SK-N-SH treated with all-trans-retinoic acid at 6 μM for 48 hours (cell line): ENCODE data around the gene INKA1.

Experiments
- ARNTL ChIP-seq: fragments of 450-650 bp; formaldehyde crosslinking; IDR thresholded peaks from 2 replicates; pipeline ENCODE4 v1.5.0; 2020; ENCODE audit warnings: low read depth, mild to moderate bottlenecking, moderate library complexity, borderline replicate concordance
- CREB5 ChIP-seq: fragments of 250-450 bp; sonication (Bioruptor Pico); IDR thresholded peaks from 2 replicates; pipeline ENCODE4 v1.5.1; 2020; ENCODE audit warnings: low read depth, mild to moderate bottlenecking, moderate library complexity
- OSR1 ChIP-seq: fragments of 250-450 bp; sonication (Bioruptor Pico); IDR thresholded peaks from 2 replicates; pipeline ENCODE4 v1.8.0; 2022; ENCODE audit warnings: moderate library complexity, mild to moderate bottlenecking, inconsistent platforms
- PATZ1 ChIP-seq: fragments of 250-450 bp; sonication (Bioruptor Pico); IDR thresholded peaks from 2 replicates; pipeline ENCODE4 v1.8.0; 2020; ENCODE audit warnings: mild to moderate bottlenecking, moderate library complexity, borderline replicate concordance
- RARB ChIP-seq: fragments of 250-450 bp; sonication (Bioruptor Pico); IDR thresholded peaks from 2 replicates; pipeline ENCODE4 v1.8.0; 2021; ENCODE audit warnings: mild to moderate bottlenecking, moderate library complexity
- TSHZ2 ChIP-seq: fragments of 250-450 bp; sonication (Bioruptor Pico); IDR thresholded peaks from 2 replicates; pipeline ENCODE4 v1.5.0; 2020; ENCODE audit warnings: mild to moderate bottlenecking, moderate library complexity
- ZFP3 ChIP-seq: fragments of 250-450 bp; sonication (Bioruptor Pico); IDR thresholded peaks from 2 replicates; pipeline ENCODE4 v1.5.0; 2020; ENCODE audit warnings: mild to moderate bottlenecking, moderate library complexity
- ZFP30 ChIP-seq: fragments of 450-650 bp; formaldehyde crosslinking; IDR thresholded peaks from 2 replicates; pipeline ENCODE4 v1.5.0; 2022; ENCODE audit warnings: mild to moderate bottlenecking, moderate library complexity
- ZNF565 ChIP-seq: fragments of 450-650 bp; formaldehyde crosslinking; conservative IDR thresholded peaks from 2 replicates; pipeline ENCODE4 v1.5.0; 2020; ENCODE audit warnings: low read depth, mild to moderate bottlenecking, moderate library complexity
- ZNF70 ChIP-seq: fragments of 450-650 bp; formaldehyde crosslinking; IDR thresholded peaks from 2 replicates; pipeline ENCODE4 v1.5.0; 2020; ENCODE audit warnings: mild to moderate bottlenecking, moderate library complexity

GRCh38 chr3:49806850-49807249 lies 3.8 kb downstream of the INKA1 start:
- no peak for TF ChIP-seq ZFP3 (CRISPR knock-in tag)
- TF ChIP-seq TSHZ2 (CRISPR knock-in tag) = no peak
- TF ChIP-seq ZNF565 = no peak
- TF ChIP-seq RARB = no peak
- no peak for TF ChIP-seq ARNTL
- no peak for TF ChIP-seq CREB5 (CRISPR knock-in tag)
- TF ChIP-seq ZNF70 (CRISPR knock-in tag) = no peak
- TF ChIP-seq PATZ1 (CRISPR knock-in tag) = no peak
- TF ChIP-seq OSR1 (CRISPR knock-in tag) = no peak
- no peak for TF ChIP-seq ZFP30 (CRISPR knock-in tag)
